K562 (cell line): ENCODE data around the gene NOC4L. TPM values are rescaled to one million over a fixed set of nuclear protein-coding genes. Genes with fewer than 3 reads are reported as not detected.

ENCODE experiments used
- ATAC-seq: fragments of 200-7000 bp; cut with Tn5 transposase; 3 replicates; pipeline ENCODE4 v1.9.1; 2020; ENCODE audit warnings: moderate library complexity
- BruUV-seq: library from RNA; stranded (reverse); fragments of 400-500 nt; replicated peaks from 2 replicates; lab custom pipeline; 2021; lab: Mats Ljungman, UMichigan
- CTCF ChIA-PET: fragments of 300-600 bp; formaldehyde crosslinking; extraction: SDS; loops from one replicate; lab custom pipeline; 2021; ENCODE audit warnings: low intra/inter-chr PET ratio; lab: Yijun Ruan, JAX
- POLR2A ChIA-PET: fragments of 300-600, 350-650 bp; sonication (Branson Sonifier 250); formaldehyde crosslinking; extraction: SDS; loops from one replicate; lab custom pipeline; 2021; ENCODE audit warnings: antibody characterized with exemption, inconsistent platforms; lab: Yijun Ruan, JAX
- DNase-seq, 4 experiments: peaks; one replicate each; pipeline versions ENCODE4 v3.0.0 to v3.0.0-alpha.2; 2011 to 2018; ENCODE audit warnings: low spot score in 3 of 4, mixed read lengths in 3 of 4; ENCODE audit errors: extremely low read depth in 1 of 4
- FAIRE-seq: peaks from 2 replicates; lab custom pipeline; 2011; peaks lifted over from hg19 to GRCh38; lab: Jason Lieb, UNC
- H2AFZ ChIP-seq: 2 replicates; pipeline ENCODE4 v1.6.0; 2011; ENCODE audit warnings: low read depth, low read length, control low read depth, inconsistent platforms
- H3K27ac ChIP-seq: fragments of 200-600 bp; 3 replicates; pipeline ENCODE4 v1.8.0; 2011; ENCODE audit warnings: low read depth, mild to moderate bottlenecking, control low read depth, inconsistent platforms, low read length, moderate library complexity, mixed read lengths; ENCODE audit errors: extremely low read depth
- H3K27me3 ChIP-seq, 2 experiments: fragments of 300-600 bp in 1 of 2; 2 replicates in 1 of 2; 3 replicates in 1 of 2; pipeline versions ENCODE4 v1.6.0 to v1.8.0; 2011; ENCODE audit warnings: inconsistent platforms in 2 of 2, low read length in 2 of 2, mild to moderate bottlenecking in 1 of 2, mixed read lengths in 1 of 2, moderate library complexity in 1 of 2; ENCODE audit not compliant: control insufficient read depth in 2 of 2, insufficient read depth in 2 of 2
- H3K36me3 ChIP-seq: fragments of 300-600 bp; 3 replicates; pipeline ENCODE4 v1.8.0; 2011; ENCODE audit warnings: mild to moderate bottlenecking, low read length, inconsistent platforms; ENCODE audit not compliant: control insufficient read depth, insufficient read depth
- H3K4me1 ChIP-seq, 2 experiments: fragments of 200-600 bp in 1 of 2; replicated peaks in 1 of 2; 2 replicates in 1 of 2; 3 replicates in 1 of 2; pipeline versions ENCODE4 v1.5.1 to v1.8.0; 2011; ENCODE audit warnings: inconsistent platforms in 2 of 2, low read length in 2 of 2, mild to moderate bottlenecking in 1 of 2, mixed read lengths in 1 of 2, moderate library complexity in 1 of 2; ENCODE audit not compliant: control insufficient read depth in 2 of 2, insufficient read depth in 2 of 2
- H3K4me2 ChIP-seq: 2 replicates; pipeline ENCODE4 v1.6.1; 2011; ENCODE audit warnings: low read length, control low read depth, inconsistent platforms, mixed read lengths; ENCODE audit not compliant: insufficient read depth
- H3K4me3 ChIP-seq: fragments of 200-600 bp; sonication (generic), shearing (Covaris generic); 2 replicates; pipeline ENCODE4 v1.5.1; 2016; ENCODE audit warnings: control low read depth, inconsistent platforms
- H3K79me2 ChIP-seq: fragments of 200-600 bp; 3 replicates; pipeline ENCODE4 v1.8.0; 2011; ENCODE audit warnings: low read length, inconsistent platforms; ENCODE audit not compliant: control insufficient read depth, insufficient read depth
- H3K9ac ChIP-seq, 2 experiments: 2 replicates each; pipeline versions ENCODE4 v1.6.0 to v1.6.1; 2011; ENCODE audit warnings: low read depth in 2 of 2, low read length in 2 of 2, control low read depth in 1 of 2, inconsistent platforms in 1 of 2, mild to moderate bottlenecking in 1 of 2, mixed read lengths in 1 of 2; ENCODE audit not compliant: insufficient read depth in 1 of 2
- H3K9me1 ChIP-seq: one replicate; pipeline ENCODE4 v1.6.0; 2011; ENCODE audit warnings: inconsistent platforms, mild to moderate bottlenecking, low read length, moderate library complexity; ENCODE audit not compliant: control insufficient read depth, insufficient read depth
- H3K9me3 ChIP-seq: replicated peaks from 2 replicates; pipeline ENCODE4 v1.5.1; 2011; ENCODE audit warnings: low read depth, low read length, inconsistent platforms; ENCODE audit not compliant: control insufficient read depth, insufficient read depth
- H4K20me1 ChIP-seq: replicated peaks from 2 replicates; pipeline ENCODE4 v1.6.1; 2011; ENCODE audit warnings: low read length, inconsistent platforms, mixed read lengths; ENCODE audit not compliant: control insufficient read depth, insufficient read depth
- BRCA1 ChIP-seq, 2 experiments: fragments of 450-650 bp in 1 of 2; sonication (generic) in 1 of 2; formaldehyde crosslinking in 1 of 2; IDR thresholded peaks; 2 replicates each; pipeline versions ENCODE4 v1.5.0 to v1.6.1; 2017 to 2020; ENCODE audit warnings: mild to moderate bottlenecking in 1 of 2, missing genetic modification reagents in 1 of 2
- IRF2 ChIP-seq: sonication (generic); formaldehyde crosslinking; IDR thresholded peaks from 2 replicates; pipeline ENCODE4 v1.8.1; 2022; ENCODE audit warnings: mild to moderate bottlenecking, missing genetic modification reagents
- POLR3A ChIP-seq: IDR thresholded peaks from 2 replicates; pipeline ENCODE4 v1.6.1; 2011; ENCODE audit warnings: borderline replicate concordance, mild to moderate bottlenecking, moderate library complexity; ENCODE audit not compliant: insufficient read length, insufficient read depth; ENCODE audit errors: extremely low read depth
- RBM17 ChIP-seq: fragments of 200-400 bp; formaldehyde crosslinking; IDR thresholded peaks from 2 replicates; pipeline ENCODE4 v1.6.1; 2017; ENCODE audit warnings: low read depth, mild to moderate bottlenecking, low read length, borderline replicate concordance
- RFX1 ChIP-seq: fragments of 450-650 bp; IDR thresholded peaks from 2 replicates; pipeline ENCODE4 v1.6.1; 2016; ENCODE audit warnings: mild to moderate bottlenecking, moderate library complexity
- SLC30A9 ChIP-seq: fragments of 250-450 bp; sonication (Bioruptor Pico); IDR thresholded peaks from 2 replicates; pipeline ENCODE4 v1.8.0; 2022; ENCODE audit warnings: mild to moderate bottlenecking, moderate library complexity
- YY1 ChIP-seq, 3 experiments: IDR thresholded peaks; 2 replicates each; pipeline ENCODE4 v1.6.1; 2011; ENCODE audit warnings: low read length in 2 of 3, mild to moderate bottlenecking in 2 of 3, moderate library complexity in 2 of 3, borderline replicate concordance in 1 of 3, control low read depth in 1 of 3, low read depth in 1 of 3; ENCODE audit not compliant: insufficient read depth in 3 of 3, insufficient replicate concordance in 2 of 3, control insufficient read depth in 1 of 3, insufficient read length in 1 of 3; ENCODE audit errors: extremely low read depth in 1 of 3
- ZC3H8 ChIP-seq: fragments of 450-650 bp; IDR thresholded peaks from 2 replicates; pipeline ENCODE4 v1.6.1; 2017
- ZNF133 ChIP-seq: fragments of 250-450 bp; sonication (Bioruptor Pico); IDR thresholded peaks from 2 replicates; pipeline ENCODE4 v1.4.0; 2020; ENCODE audit warnings: mild to moderate bottlenecking
- ZNF76 ChIP-seq: fragments of 250-450 bp; sonication (Bioruptor Pico); IDR thresholded peaks from 2 replicates; pipeline ENCODE4 v1.4.0; 2020; ENCODE audit warnings: mild to moderate bottlenecking, moderate library complexity, borderline replicate concordance
- WGBS: fragments of 100-300 bp; shearing (Covaris generic); methylation state at CpG from one replicate; pipeline ENCODE4 v1.1.6; 2016; ENCODE audit warnings: low coverage, mixed read lengths; ENCODE audit not compliant: insufficient coverage; ENCODE audit errors: missing lambda C conversion rate; 5-methylcytosine and 5-hydroxymethylcytosine counted together
- in situ Hi-C: fragments of 300-500 bp; cut with MboI; formaldehyde crosslinking; loops from 4 replicates; pipeline ENCODE4 v1.15.0; 2018; ENCODE audit warnings: inconsistent platforms, mixed read lengths
- intact Hi-C: fragments of 100-400 bp; cut with micrococcal nuclease; formaldehyde crosslinking; loops from 2 replicates; pipeline ENCODE4 v1.14.2; 2022
- polyA plus RNA-seq, 8 experiments: library from polyadenylated mRNA; depleted of rRNA in 4 of 8; stranded (reverse) in 5 of 8; unstranded in 3 of 8; fragments of >200 nt; fragmentation: Nextera tagmentation in 2 of 8; fragmentation: Illumina TruSeq in 1 of 8; extraction: Ambion mirVana in 2 of 8; extraction: Trizol in 1 of 8; gene quantifications; 2 replicates each; pipeline versions ENCODE4 v1.2.1 to v1.2.3, GENCODE V29; 2011 to 2014; ENCODE audit warnings: inconsistent platforms in 1 of 8, missing spikeins in 1 of 8
- total RNA-seq, 7 experiments: library from RNA; depleted of rRNA in 6 of 7; stranded (reverse); fragments of >200 nt in 6 of 7; fragmentation: Illumina TruSeq in 2 of 7; extraction: Trizol in 2 of 7; gene quantifications; 2 replicates each; pipeline versions ENCODE4 v1.2.1 to v1.2.3, GENCODE V29; 2011 to 2021; ENCODE audit warnings: low replicate concordance in 1 of 7

NOC4L gene
- total and polyA plus RNA-seq, 9 of the 15 experiments (the other 6 are each of a cell fraction or from before 2014, with no cell fraction given) = 1.3 to 77.0 (median 20.0) TPM

DNA sequence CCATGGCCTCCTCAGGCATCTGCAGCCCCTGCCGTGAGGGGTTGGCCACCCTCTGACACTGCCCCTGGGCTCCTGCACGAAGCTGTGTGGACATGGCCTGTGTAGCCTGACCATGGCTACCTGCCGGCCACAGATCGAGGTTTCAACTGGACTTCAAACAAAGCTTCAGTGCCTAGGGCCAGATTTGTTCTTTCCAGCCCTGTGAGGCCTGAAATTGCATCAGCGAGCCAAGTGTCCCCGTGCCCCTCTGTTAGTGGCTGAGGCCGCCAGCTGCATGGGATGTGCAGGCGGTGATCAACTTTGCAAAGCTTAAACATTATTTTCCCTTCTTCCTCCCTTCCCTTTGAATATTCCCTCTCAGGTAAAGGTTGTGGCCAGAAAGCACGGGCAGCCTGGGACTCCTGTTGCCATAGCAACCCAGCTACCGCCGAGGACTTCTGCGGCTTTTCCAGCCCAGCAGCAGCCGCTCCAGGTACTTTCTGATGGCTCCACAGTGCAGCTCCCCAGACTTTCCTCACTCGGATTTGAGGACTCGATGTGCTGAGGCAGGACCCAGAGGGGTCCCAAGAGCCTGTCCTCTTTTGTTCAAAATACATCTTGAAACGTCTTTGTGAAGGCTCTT lies 35.9 kb upstream of the NOC4L start:
- H2AFZ ChIP-seq = no peak overlapping the region
- no peaks in the 10 kb centered on the region for H3K9me1 ChIP-seq
- no peak overlapping the region for H3K27ac ChIP-seq
- ATAC-seq = no peak
- WGBS = 85% methylated on average over 13 of the region's 16 CpGs
- H3K4me2 ChIP-seq = no peak overlapping the region
- H3K4me1 ChIP-seq = peaks cover 0 to 5% of the 10 kb centered on the region in 2 experiments; a peak in 1 of 5 replicates
- no peak overlapping the region for H3K4me3 ChIP-seq
- ChIA-PET CTCF (no interaction called here), POLR2A (no interaction called here)
- no peaks in the 10 kb centered on the region for H4K20me1 ChIP-seq
- peaks cover 64% of the 10 kb centered on the region; the same call in 2 of the 3 replicates for H3K36me3 ChIP-seq
- H3K27me3 ChIP-seq = no peaks in the 10 kb centered on the region
- peak in 1 of 4 experiments; percentile 37 for DNase-seq
- H3K9ac ChIP-seq = peak overlapping the region in 1 of 2 experiments; percentile 53; a peak in 1 of 4 replicates
- no TSS peak for BruUV-seq
- H3K9me3 ChIP-seq = no peaks in the 10 kb centered on the region
- H3K79me2 ChIP-seq = peaks cover 6% of the 10 kb centered on the region; the same call in 2 of the 3 replicates
- intact Hi-C loops (no loop called here), in situ Hi-C loops (no loop called here)
- no peak for TF ChIP-seq RBM17
- no peak for TF ChIP-seq IRF2 (CRISPR knock-in tag)
- TF ChIP-seq RFX1 = peak; percentile 87
- no peak for FAIRE-seq

DNA sequence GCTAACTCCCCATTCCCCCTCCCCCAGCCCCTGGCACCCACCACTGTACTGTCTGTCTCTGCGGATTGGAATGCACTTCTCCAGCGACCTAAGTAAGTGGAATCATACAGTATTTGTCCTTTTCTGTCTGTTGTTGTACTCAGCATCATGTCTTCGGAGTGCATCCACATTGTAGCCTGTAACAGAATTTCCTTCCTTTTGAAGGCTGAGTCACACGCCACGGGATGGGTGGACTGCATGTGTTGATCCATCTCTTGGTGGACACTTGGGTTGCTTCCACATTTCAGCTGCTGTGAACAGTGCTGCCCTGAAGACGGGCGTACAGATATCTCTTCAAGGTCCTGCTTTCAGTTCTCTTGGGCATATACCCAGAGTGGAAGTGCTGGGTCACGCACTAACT lies 34.5 kb upstream of the NOC4L start:
- peaks cover 6% of the 10 kb centered on the region; the same call in 2 of the 3 replicates for H3K79me2 ChIP-seq
- intact Hi-C loops (no loop called here), in situ Hi-C loops (no loop called here)
- no peak overlapping the region for H3K4me2 ChIP-seq
- no peak for FAIRE-seq
- no peaks in the 10 kb centered on the region for H4K20me1 ChIP-seq
- no peak for DNase-seq
- no peaks in the 10 kb centered on the region for H3K9me1 ChIP-seq
- no TSS peak for BruUV-seq
- H2AFZ ChIP-seq = no peak overlapping the region
- whole genome bisulfite sequencing = 97% methylated on average over 8 of the region's 8 CpGs
- no peaks in the 10 kb centered on the region for H3K9me3 ChIP-seq
- peaks cover 72% of the 10 kb centered on the region; the same call in 2 of the 3 replicates for H3K36me3 ChIP-seq
- no peak overlapping the region for H3K9ac ChIP-seq
- no peak overlapping the region for H3K4me3 ChIP-seq
- POLR2A ChIA-PET = no interaction called here
- no peaks in the 10 kb centered on the region for H3K27me3 ChIP-seq
- peaks cover 0 to 5% of the 10 kb centered on the region in 2 experiments; a peak in 1 of 5 replicates for H3K4me1 ChIP-seq
- H3K27ac ChIP-seq = no peak overlapping the region
- ATAC-seq = no peak
- CTCF ChIA-PET = no interaction called here
- TF ChIP-seq SLC30A9 (no peak), ZC3H8 (no peak), BRCA1 (IDR thresholded peaks at IDR 0.05) (no peak), BRCA1 (CRISPR knock-in tag; IDR thresholded peaks at IDR 0.05) (no peak), ZNF133 (CRISPR knock-in tag) (no peak), YY1 (IDR thresholded peaks at IDR 0.05; ENCODE audit: borderline replicate concordance in 1 of 3, control insufficient read depth in 1 of 3, extremely low read depth in 1 of 3, insufficient read depth in 3 of 3, insufficient read length in 1 of 3, insufficient replicate concordance in 2 of 3, low read depth in 1 of 3, low read length in 2 of 3) (no peak), ZNF76 (CRISPR knock-in tag) (no peak), POLR3A (no peak)
